Measurements from ENCODE around the gene CHTOP. TPM values are rescaled to one million over a fixed set of nuclear protein-coding genes. Genes with fewer than 3 reads are reported as not detected.

Gene CHTOP
- total RNA-seq, 1 donor from 2014 or later, result 110 TPM

DNA sequence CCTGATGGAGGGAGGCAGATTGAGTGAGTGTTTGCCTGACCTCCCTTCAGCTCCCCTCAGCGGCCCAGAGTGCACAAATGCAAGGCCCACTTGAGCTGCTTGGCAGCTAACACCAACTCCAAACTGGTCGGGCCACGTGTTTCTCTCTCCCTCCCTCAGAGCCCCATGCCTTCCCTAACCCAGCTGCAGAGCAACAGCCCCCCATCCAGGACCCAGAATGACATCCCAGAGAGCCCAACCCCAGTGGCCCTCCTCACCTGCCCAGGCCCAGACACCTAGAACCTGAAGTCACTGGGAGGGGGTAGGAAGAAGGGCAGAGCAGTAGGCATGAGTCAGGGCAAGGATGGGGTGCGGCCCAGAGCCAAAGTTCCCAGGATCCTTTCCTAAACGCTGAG is 17.0 kb upstream of the CHTOP start:
- Mint-ChIP-seq H3K9me3 (no peaks in the 10 kb centered on the region), H3K4me1 (peaks cover 8% of the 10 kb centered on the region), H3K27me3 (no peaks in the 10 kb centered on the region), H3K36me3 (ENCODE audit: low read depth) (no peaks in the 10 kb centered on the region), H3K27ac (peak overlapping the region; percentile 32), H3K4me3 (no peak overlapping the region)
- intact Hi-C loops (cut with micrococcal nuclease), result loop anchor here (1.0 to 2.0 kb wide), 4 partner anchors 45 to 106 kb away; no protein-coding TSS in a partner anchor
- DNase-seq, result no peak

DNA sequence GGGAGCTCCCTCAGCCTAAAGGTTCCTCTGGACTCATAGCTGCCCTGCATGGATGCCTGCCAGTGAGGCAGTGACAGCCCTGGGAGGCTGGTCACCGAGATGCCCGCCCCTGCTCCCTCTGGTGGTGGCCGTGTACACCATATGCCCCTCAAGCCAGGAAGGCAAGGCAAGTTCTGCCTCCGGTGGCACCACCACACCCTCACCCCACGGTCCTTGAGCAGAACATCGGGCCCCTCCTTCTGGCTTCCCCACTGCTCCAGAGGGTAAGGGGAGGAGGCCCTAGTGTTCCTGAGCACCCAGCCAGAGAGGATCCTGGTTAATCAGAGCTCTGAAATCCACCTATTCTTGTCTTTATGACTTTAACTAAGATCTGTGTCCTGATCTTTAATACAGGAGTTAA is 16.2 kb upstream of the CHTOP start:
- DNase-seq, result peak; percentile 93
- no peak overlapping the region for H3K27ac Mint-ChIP-seq
- H3K27me3 Mint-ChIP-seq, result no peaks in the 10 kb centered on the region
- peaks cover 8% of the 10 kb centered on the region for H3K4me1 Mint-ChIP-seq
- H3K9me3 Mint-ChIP-seq, result no peaks in the 10 kb centered on the region
- intact Hi-C loops (cut with micrococcal nuclease), result loop anchor here (1.0 to 2.0 kb wide), 4 partner anchors 45 to 106 kb away; no protein-coding TSS in a partner anchor
- no peak overlapping the region for H3K4me3 Mint-ChIP-seq
- no peaks in the 10 kb centered on the region for H3K36me3 Mint-ChIP-seq (ENCODE audit: low read depth)

DNA sequence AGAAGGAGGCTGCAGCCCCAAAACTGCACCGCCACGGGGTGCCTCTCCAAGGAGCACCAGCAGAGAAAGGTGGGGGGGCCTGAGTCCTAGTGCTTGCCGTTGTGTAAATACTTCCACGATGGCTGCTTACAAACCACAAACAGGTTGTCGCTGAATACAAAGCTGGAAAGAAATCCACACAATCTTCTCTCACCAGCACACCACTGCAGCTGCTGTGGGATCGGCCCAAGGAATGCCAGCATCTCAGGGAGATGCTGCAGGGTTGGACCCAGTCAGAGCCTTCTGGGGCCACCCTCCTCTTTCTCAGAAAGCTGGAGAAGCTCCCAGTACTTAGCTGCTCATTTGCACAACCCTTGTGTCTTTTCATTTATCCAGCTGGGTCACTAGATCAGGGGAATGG is 14.7 kb upstream of the CHTOP start:
- Mint-ChIP-seq H3K4me1 (peaks cover 8% of the 10 kb centered on the region), H3K27ac (no peak overlapping the region), H3K9me3 (no peaks in the 10 kb centered on the region), H3K4me3 (no peak overlapping the region), H3K36me3 (ENCODE audit: low read depth) (no peaks in the 10 kb centered on the region), H3K27me3 (no peaks in the 10 kb centered on the region)
- intact Hi-C loops (cut with micrococcal nuclease), result no loop called here
- DNase-seq, result no peak

DNA sequence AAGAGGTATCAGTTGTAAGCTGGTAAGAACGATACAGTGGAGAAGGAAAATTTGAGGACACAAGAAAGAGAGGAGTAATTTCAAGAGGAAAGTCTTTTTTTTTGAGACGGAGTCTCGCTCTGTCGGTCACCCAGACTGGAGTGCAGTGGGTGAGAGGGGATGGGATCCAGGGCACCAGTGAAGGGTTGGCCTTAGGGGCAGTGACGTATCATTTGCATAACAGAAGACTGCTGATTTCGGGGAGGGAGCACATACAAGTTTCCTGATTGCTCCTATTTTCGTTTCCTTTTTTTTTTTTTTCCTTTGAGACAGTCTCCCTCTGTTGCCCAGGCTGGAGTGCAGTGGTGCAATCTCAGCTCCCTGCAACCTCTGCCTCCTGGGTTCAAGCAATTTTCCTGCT is 10.8 kb upstream of the CHTOP start:
- Mint-ChIP-seq H3K36me3 (ENCODE audit: low read depth) (no peaks in the 10 kb centered on the region), H3K27me3 (no peaks in the 10 kb centered on the region), H3K9me3 (no peaks in the 10 kb centered on the region), H3K4me3 (no peak overlapping the region), H3K27ac (no peak overlapping the region), H3K4me1 (no peaks in the 10 kb centered on the region)
- intact Hi-C loops (cut with micrococcal nuclease), result no loop called here
- no peak for DNase-seq

DNA sequence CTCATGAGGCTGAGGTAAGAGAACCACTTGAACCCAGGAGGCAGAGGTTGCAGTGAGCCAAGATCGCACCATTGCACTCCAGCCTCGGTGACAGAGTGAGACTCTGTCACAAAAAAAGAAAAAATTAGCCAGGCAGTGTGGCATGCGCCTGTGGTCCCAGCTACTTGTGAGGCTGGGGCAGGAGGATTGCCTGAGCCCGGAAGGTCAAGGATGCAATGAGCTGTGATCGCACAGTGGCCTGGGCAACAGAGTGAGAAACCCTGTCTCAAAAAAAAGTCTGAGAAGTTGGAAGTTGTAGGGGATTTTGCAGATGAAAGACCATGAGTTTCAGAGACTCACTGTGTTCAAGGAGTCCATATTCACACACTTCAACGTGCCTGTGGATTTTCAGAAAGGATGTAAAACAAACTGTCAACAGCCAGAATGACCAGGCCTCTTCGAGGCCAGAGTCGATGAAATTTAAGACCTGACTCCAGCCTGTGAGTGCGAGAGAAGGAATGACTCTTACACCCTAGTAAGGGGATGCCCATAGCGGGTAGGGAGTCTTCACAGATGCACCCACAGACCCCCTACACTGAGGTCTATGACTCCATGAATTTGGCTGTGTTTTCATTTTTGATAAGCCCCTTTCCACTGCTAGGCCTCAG is 8.8 kb upstream of the CHTOP start:
- Mint-ChIP-seq H3K4me1 (no peaks in the 10 kb centered on the region), H3K9me3 (no peaks in the 10 kb centered on the region), H3K36me3 (ENCODE audit: low read depth) (no peaks in the 10 kb centered on the region), H3K27ac (no peak overlapping the region), H3K4me3 (no peak overlapping the region), H3K27me3 (no peaks in the 10 kb centered on the region)
- intact Hi-C loops (cut with micrococcal nuclease), result no loop called here
- no peak for DNase-seq

DNA sequence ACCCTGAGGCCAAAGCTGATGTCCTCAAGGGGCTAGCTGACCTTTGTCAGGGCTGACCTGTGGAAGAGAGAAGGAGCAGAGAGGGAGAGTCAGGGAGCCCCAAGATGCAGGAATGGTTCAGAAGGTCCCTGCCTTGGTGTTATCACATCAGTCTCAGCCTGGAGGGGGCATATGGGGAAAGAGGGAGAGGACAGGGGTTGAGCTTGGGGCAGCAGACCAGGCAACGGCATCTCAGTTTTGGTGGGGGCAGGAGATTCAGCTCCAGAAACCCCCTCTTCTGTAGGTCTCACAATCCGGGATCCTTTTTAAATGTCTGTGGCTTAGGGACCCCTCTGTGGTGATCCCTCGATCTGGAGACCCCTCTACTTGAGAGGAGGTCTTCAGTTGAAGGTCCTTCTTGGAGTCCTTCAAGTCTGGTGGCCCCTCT is 7.4 kb upstream of the CHTOP start:
- intact Hi-C loops (cut with micrococcal nuclease), result no loop called here
- no peak overlapping the region for H3K4me3 Mint-ChIP-seq
- H3K4me1 Mint-ChIP-seq, result peaks cover 7% of the 10 kb centered on the region
- DNase-seq, result no peak
- H3K36me3 Mint-ChIP-seq (ENCODE audit: low read depth), result peaks cover 1% of the 10 kb centered on the region
- H3K9me3 Mint-ChIP-seq, result no peaks in the 10 kb centered on the region
- no peaks in the 10 kb centered on the region for H3K27me3 Mint-ChIP-seq
- no peak overlapping the region for H3K27ac Mint-ChIP-seq

DNA sequence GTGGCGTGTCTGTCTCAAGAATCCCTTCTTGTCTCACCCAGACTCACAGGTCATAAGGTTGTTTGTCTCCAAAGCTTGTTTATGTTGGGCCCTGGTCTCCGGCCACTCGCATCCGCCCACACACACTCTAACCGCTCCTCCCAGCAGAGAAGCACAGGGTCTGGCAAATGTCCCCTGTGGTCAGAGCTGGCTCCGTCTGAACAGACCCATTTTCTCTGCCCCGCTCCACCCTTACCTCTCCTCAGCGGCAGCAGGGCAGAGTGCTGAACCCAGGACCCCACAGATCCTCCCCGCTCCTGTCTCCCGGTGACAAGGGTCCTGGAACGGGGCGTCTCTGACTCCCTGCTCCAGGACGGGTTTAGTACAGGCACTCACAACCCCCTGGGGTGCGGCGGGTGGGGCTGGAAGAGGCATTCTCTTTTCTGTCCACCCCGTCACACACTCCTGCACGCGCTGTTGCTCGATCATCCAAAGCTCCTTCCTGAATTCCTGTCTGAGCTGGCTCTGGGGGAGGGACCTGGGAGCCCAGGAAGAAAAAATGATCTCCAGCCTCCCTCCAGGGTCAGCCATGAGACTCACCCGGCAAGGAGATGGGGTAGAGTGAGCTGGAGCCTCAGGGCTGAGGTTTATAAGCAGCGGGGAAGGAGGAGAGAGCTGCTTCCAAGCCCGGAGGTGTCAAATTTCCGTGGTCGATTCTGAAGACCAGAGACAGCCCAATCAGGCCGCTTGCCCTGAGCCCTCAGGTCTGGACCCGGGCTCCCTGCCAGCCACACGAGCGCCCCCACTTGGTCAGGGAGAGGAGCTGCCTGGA is 6.8 kb upstream of the CHTOP start, which contains the start of gene S100A13:
TSS of gene S100A13 (minus strand) at position 602 of the 811 bp plus-strand sequence. CDS start 1,033 bp downstream, outside the sequence.
- no peaks in the 10 kb centered on the region for H3K9me3 Mint-ChIP-seq
- H3K4me3 Mint-ChIP-seq, result no peak within 1 kb of the TSS
- peaks cover 11% of the 10 kb centered on the region for H3K4me1 Mint-ChIP-seq
- no peak for DNase-seq
- no peaks in the 10 kb centered on the region for H3K27me3 Mint-ChIP-seq
- H3K27ac Mint-ChIP-seq, result no peak within 1 kb of the TSS
- intact Hi-C loops (cut with micrococcal nuclease), result no loop called here
- peaks cover 2% of the 10 kb centered on the region for H3K36me3 Mint-ChIP-seq (ENCODE audit: low read depth)

DNA sequence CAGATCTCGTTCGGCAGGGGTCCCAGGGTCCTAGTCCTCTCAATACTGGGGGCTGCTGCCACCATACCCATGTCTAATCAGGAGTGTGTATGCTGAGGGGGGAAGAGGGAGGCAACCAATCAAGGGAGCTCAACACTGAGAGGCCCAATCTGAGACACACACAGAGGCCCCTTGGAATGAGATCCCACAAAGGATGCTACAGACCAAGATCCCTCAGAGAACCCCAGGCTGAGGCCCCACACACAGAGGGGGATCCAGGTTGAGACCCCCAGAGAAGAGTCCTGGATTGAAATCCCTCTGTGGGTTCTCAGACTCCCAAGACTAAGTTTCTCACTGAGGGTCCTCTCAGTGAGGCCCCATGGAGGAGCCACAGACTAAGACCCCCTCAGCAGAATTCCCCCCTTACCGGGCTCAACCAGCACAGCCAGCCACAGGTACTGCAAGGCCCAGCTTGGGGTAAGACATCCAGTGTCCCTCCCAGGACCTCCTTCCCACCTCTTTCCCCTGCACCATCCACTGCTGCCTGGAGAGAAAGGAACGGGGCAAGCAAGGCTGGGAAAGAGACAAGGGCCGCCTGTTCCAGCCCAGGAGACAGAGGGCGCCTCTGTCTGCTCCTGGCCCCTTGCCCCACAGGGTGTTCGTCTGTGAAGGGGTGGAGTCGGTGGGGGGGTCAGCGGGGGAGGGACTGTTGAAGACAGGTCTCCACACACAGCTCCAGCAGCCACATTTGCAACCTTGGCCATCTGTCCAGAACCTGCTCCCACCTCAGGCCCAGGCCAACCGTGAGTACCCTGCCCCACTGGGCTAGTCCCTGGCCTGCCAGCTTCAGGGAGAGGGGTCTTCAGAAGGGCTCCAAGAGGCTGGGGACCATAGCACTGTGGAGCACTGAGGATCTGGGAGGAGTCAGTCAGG is 5.9 kb upstream of the CHTOP start, which contains the start of gene S100A1:
TSS of gene S100A1 (plus strand) at position 720 of the 912 bp plus-strand sequence. CDS start 2,088 bp downstream, outside the sequence.
- Mint-ChIP-seq H3K4me1 (peaks cover 16% of the 10 kb centered on the region), H3K9me3 (no peaks in the 10 kb centered on the region), H3K36me3 (ENCODE audit: low read depth) (peaks cover 3% of the 10 kb centered on the region), H3K27ac (no peak within 1 kb of the TSS), H3K27me3 (no peaks in the 10 kb centered on the region), H3K4me3 (no peak within 1 kb of the TSS)
- no peak for DNase-seq
- intact Hi-C loops (cut with micrococcal nuclease), result no loop called here

DNA sequence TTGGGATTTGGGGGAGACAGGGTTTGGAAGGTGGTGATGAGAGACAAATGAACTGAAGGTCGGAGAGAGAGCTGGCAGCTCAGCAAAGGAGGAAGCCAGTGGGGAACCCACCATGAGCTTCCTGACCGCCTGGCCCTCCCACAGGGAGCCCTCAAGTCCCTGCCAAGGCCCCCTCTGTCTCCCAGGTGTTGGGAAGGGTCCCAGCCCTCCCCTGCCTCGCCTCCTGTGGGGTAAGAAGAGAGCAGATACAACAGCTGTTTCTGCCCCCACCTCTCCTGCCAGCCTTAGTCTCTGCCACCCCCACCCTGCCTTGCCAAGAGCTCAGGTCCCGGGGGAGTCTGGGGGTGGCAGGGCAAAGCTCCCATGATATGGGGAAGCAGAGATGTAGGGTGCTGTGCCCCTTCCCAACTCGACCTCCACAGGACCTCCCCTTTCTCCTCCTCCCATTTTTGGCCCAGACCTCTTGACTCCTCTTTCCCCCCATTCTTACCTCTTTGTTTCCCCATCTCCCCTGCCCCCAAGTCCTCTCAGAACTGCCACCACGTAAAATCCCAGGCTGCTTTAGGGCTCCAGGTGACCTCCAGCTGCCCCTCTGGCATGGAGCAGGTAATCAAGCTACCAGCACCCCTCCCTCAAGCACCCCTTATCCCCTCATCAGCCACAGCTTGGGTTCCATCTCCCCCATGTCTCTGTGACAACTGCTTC is 5.1 kb upstream of the CHTOP start:
- Mint-ChIP-seq H3K27ac (no peak overlapping the region), H3K27me3 (no peaks in the 10 kb centered on the region), H3K4me1 (peaks cover 23% of the 10 kb centered on the region), H3K36me3 (ENCODE audit: low read depth) (peaks cover 3% of the 10 kb centered on the region), H3K4me3 (no peak overlapping the region), H3K9me3 (no peaks in the 10 kb centered on the region)
- no peak for DNase-seq
- intact Hi-C loops (cut with micrococcal nuclease), result no loop called here

DNA sequence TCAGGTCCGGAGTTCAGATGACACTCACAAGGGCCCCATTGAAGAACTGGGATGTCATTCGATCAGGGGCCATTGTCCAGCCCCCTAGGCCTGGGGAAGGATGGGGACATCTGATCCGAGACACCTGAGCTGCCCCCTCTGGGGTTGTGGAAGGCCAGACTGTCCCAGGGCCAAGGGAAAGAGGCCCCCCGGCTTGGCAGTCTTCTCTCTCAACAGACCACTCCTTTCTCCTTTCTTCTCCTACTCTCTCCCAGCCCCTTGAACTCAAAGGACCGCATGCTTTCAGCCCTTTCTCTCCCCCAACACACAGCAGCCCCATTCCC is 4.6 kb upstream of the CHTOP start:
- Mint-ChIP-seq H3K27ac (peak overlapping the region; percentile 21), H3K4me3 (no peak overlapping the region)
- intact Hi-C loops (cut with micrococcal nuclease), result no loop called here

DNA sequence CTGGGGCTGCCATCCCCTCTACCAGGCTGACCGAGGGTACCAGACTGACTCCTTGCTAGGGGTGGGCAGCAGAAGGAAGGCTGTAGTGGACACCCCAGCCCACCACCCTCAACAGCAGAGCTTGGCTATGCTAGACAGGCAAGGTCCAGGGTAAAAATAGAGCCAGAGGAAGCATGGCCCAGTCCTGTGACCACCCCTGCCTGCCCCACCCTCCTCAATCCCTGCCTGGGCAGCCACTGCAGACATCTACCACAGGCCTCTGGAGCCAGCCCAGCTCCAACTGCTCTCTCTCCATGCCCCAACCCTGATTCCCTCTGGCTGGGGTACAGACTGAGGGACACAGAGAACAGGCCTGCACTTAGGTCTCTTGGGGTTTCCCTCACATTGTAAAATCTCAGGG is 3.9 kb upstream of the CHTOP start:
- Mint-ChIP-seq H3K9me3 (no peaks in the 10 kb centered on the region), H3K27me3 (no peaks in the 10 kb centered on the region), H3K36me3 (ENCODE audit: low read depth) (peaks cover 10% of the 10 kb centered on the region), H3K4me1 (peaks cover 24% of the 10 kb centered on the region), H3K27ac (no peak overlapping the region), H3K4me3 (no peak overlapping the region)
- intact Hi-C loops (cut with micrococcal nuclease), result loop anchor here (5.0 kb wide), 2 partner anchors 58 to 98 kb away; no protein-coding TSS in a partner anchor
- no peak for DNase-seq

More for the DNA sequence above, 4.6 kb upstream of the CHTOP start:
- no peak for DNase-seq
- no peaks in the 10 kb centered on the region for H3K27me3 Mint-ChIP-seq
- H3K36me3 Mint-ChIP-seq (ENCODE audit: low read depth), result peaks cover 6% of the 10 kb centered on the region
- peaks cover 23% of the 10 kb centered on the region for H3K4me1 Mint-ChIP-seq
- no peaks in the 10 kb centered on the region for H3K9me3 Mint-ChIP-seq

DNA sequence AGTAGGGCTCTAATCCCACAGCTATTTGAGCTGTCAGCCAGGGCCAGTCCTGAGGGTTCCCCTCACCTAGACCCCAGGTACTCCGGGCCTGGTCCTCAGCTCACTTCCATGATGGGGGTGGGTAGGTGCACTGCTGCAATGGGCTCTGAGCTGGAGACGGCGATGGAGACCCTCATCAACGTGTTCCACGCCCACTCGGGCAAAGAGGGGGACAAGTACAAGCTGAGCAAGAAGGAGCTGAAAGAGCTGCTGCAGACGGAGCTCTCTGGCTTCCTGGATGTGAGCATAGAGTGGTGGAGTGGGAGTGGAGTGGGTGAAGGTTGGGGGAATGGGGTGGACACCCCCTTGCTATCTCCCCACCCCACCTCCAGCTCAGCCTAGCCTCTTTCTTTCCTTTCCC is 3.5 kb upstream of the CHTOP start:
- Mint-ChIP-seq H3K27ac (no peak overlapping the region), H3K9me3 (no peaks in the 10 kb centered on the region), H3K4me1 (peaks cover 24% of the 10 kb centered on the region), H3K36me3 (ENCODE audit: low read depth) (peaks cover 11% of the 10 kb centered on the region), H3K4me3 (no peak overlapping the region), H3K27me3 (no peaks in the 10 kb centered on the region)
- intact Hi-C loops (cut with micrococcal nuclease), result loop anchor here (5.0 kb wide), 2 partner anchors 58 to 98 kb away; no protein-coding TSS in a partner anchor
- no peak for DNase-seq

Data from activated CD4-positive, alpha-beta T cell treated with anti-CD3 and anti-CD28 coated beads, Interleukin-2, amount 10 ng/mL, durations not matched to agents 24 days and 14 days (primary cell).